ENCODE measurements around the gene CAMK1.

CAMK1 gene

GRCh38 chr3:9732080-9732739 lies 37.5 kb downstream of the CAMK1 start:
- peak; percentile 74 to 85 (median 81) for DNase-seq

- DNase-seq = peak; percentile 98 to 100 (median 100)
These were observed 38.3 kb downstream of the CAMK1 start, which contains the start of gene BRPF1 for GRCh38 chr3:9731206-9732079. BRPF1 (plus strand) TSS chr3:9731735; CDS start chr3:9734141, 2,406 bp downstream.

- DNase-seq = peak in 2 of 3 donors; percentile 59 to 66
These were observed 39.0 kb downstream of the CAMK1 start for GRCh38 chr3:9730657-9731205.

GRCh38 chr3:9729419-9729818 lies 40.3 kb downstream of the CAMK1 start:
- DNase-seq = no peak

GRCh38 chr3:9727743-9728142 lies 42.0 kb downstream of the CAMK1 start:
- peak; percentile 49 to 68 (median 54) for DNase-seq

- peak; percentile 49 to 57 (median 51) for DNase-seq
These were observed 42.6 kb downstream of the CAMK1 start for GRCh38 chr3:9727041-9727595.

- DNase-seq = peak in 1 of 3 donors; percentile 17
These were observed 43.8 kb downstream of the CAMK1 start for GRCh38 chr3:9725775-9726515.

GRCh38 chr3:9721700-9722060 lies 48.1 kb downstream of the CAMK1 start:
- DNase-seq = no peak

- no peak for DNase-seq
These were observed 48.6 kb downstream of the CAMK1 start for GRCh38 chr3:9721015-9721699.

GRCh38 chr3:9718118-9718517 lies 51.6 kb downstream of the CAMK1 start:
- no peak for DNase-seq

- DNase-seq = no peak
These were observed 52.2 kb downstream of the CAMK1 start for GRCh38 chr3:9717563-9717962.

- peak; percentile 32 to 62 (median 57) for DNase-seq
These were observed 52.8 kb downstream of the CAMK1 start for GRCh38 chr3:9716801-9717555.

- peak; percentile 93 to 96 (median 93) for DNase-seq
These were observed 53.8 kb downstream of the CAMK1 start for GRCh38 chr3:9715764-9716437.

GRCh38 chr3:9715136-9715535 lies 54.6 kb downstream of the CAMK1 start:
- peak in 2 of 3 donors; percentile 21 to 35 for DNase-seq

- no peak for DNase-seq
These were observed 56.6 kb downstream of the CAMK1 start for GRCh38 chr3:9713142-9713541.

GRCh38 chr3:9712415-9712814 lies 57.3 kb downstream of the CAMK1 start:
- no peak for DNase-seq

- no peak for DNase-seq
These were observed 59.5 kb downstream of the CAMK1 start for GRCh38 chr3:9710174-9710739.

Measured in suppressor macrophage treated with lipopolysaccharide for 1 hour (primary cell).